H1 (cell line): Measurements from ENCODE around the gene TRPM1. TPM values are rescaled to one million over a fixed set of nuclear protein-coding genes. Genes with fewer than 3 reads are reported as not detected.

Experiments used
- CTCF ChIA-PET: fragments of 300-600 bp; sonication (Branson Sonifier 250); formaldehyde crosslinking; loops from one replicate; lab custom pipeline; 2021; ENCODE audit not compliant: partially characterized antibody; lab: Charles Lee
- POLR2A ChIA-PET: fragments of 300-600 bp; sonication (Branson Sonifier 250); formaldehyde crosslinking; loops from one replicate; lab custom pipeline; 2021; ENCODE audit warnings: inconsistent platforms; ENCODE audit not compliant: partially characterized antibody; lab: Charles Lee
- DNase-seq, 2 experiments: peaks; one replicate each; pipeline versions ENCODE4 v3.0.0 to v3.0.0-alpha.2; 2010 to 2022; ENCODE audit warnings: low spot score in 2 of 2, low read depth in 1 of 2, mixed read lengths in 1 of 2
- FAIRE-seq: peaks from 2 replicates; lab custom pipeline; 2011; peaks lifted over from hg19 to GRCh38; lab: Jason Lieb, UNC
- H2AFZ ChIP-seq: 2 replicates; pipeline ENCODE4 v1.8.1; 2012; ENCODE audit warnings: low read length, inconsistent platforms
- H2AK5ac ChIP-seq: 2 replicates; pipeline ENCODE4 v1.6.1; 2013; ENCODE audit warnings: low read depth, low read length
- H2BK120ac ChIP-seq: replicated peaks from 2 replicates; pipeline ENCODE3; 2013; ENCODE audit warnings: low read depth, low read length, inconsistent platforms
- H2BK12ac ChIP-seq: 2 replicates; pipeline ENCODE4 v1.6.1; 2013; ENCODE audit warnings: low read depth, low read length
- H2BK15ac ChIP-seq: 2 replicates; pipeline ENCODE4 v1.6.1; 2013; ENCODE audit warnings: low read length
- H2BK20ac ChIP-seq: 2 replicates; pipeline ENCODE4 v1.6.1; 2013; ENCODE audit warnings: low read length
- H2BK5ac ChIP-seq: 2 replicates; pipeline ENCODE4 v1.6.1; 2013; ENCODE audit warnings: low read depth, low read length
- H3K14ac ChIP-seq: 2 replicates; pipeline ENCODE4 v1.6.1; 2013; ENCODE audit warnings: inconsistent platforms; ENCODE audit not compliant: insufficient read length
- H3K18ac ChIP-seq: 2 replicates; pipeline ENCODE4 v1.6.1; 2013; ENCODE audit warnings: low read length; ENCODE audit errors: extremely low read depth
- H3K23ac ChIP-seq: 2 replicates; pipeline ENCODE4 v1.6.1; 2013; ENCODE audit warnings: inconsistent platforms; ENCODE audit not compliant: insufficient read length
- H3K23me2 ChIP-seq: 2 replicates; pipeline ENCODE4 v1.6.1; 2013; ENCODE audit warnings: low read depth, low read length
- H3K27ac ChIP-seq: 2 replicates; pipeline ENCODE4 v1.6.1; 2011; ENCODE audit warnings: low read depth, low read length, inconsistent platforms
- H3K27me3 ChIP-seq, 4 experiments: replicated peaks in 1 of 4; 1 replicate in 1 of 4; 2 replicates in 3 of 4; pipeline versions ENCODE4 v1.6.1 to v1.8.1; 2011 to 2013; ENCODE audit warnings: low read length in 3 of 4, mild to moderate bottlenecking in 3 of 4, inconsistent platforms in 2 of 4, mixed read lengths in 2 of 4, moderate library complexity in 1 of 4; ENCODE audit not compliant: control insufficient read depth in 3 of 4, insufficient read depth in 3 of 4; ENCODE audit errors: extremely low read depth in 1 of 4
- H3K36me3 ChIP-seq, 4 experiments: 2 replicates each; pipeline versions ENCODE4 v1.6.1 to v1.8.1; 2011 to 2013; ENCODE audit warnings: mild to moderate bottlenecking in 4 of 4, low read length in 3 of 4, moderate library complexity in 2 of 4, control low read depth in 1 of 4, inconsistent platforms in 1 of 4; ENCODE audit not compliant: insufficient read depth in 4 of 4, control insufficient read depth in 2 of 4
- H3K4ac ChIP-seq: replicated peaks from 2 replicates; pipeline ENCODE3; 2013; ENCODE audit warnings: low read length, low read depth, mixed read lengths, inconsistent platforms; ENCODE audit not compliant: insufficient read length
- H3K4me1 ChIP-seq, 4 experiments: replicated peaks in 1 of 4; 1 replicate in 1 of 4; 2 replicates in 3 of 4; pipeline versions ENCODE4 v1.6.1 to v1.8.1; 2011 to 2013; ENCODE audit warnings: low read length in 3 of 4, inconsistent platforms in 2 of 4, mixed read lengths in 1 of 4; ENCODE audit not compliant: insufficient read depth in 4 of 4, control insufficient read depth in 3 of 4
- H3K4me2 ChIP-seq, 2 experiments: 2 replicates each; pipeline versions ENCODE4 v1.6.1 to v1.8.1; 2011 to 2013; ENCODE audit warnings: low read depth in 2 of 2, low read length in 2 of 2, control low read depth in 1 of 2, inconsistent platforms in 1 of 2, mild to moderate bottlenecking in 1 of 2; ENCODE audit not compliant: insufficient read depth in 1 of 2
- H3K4me3 ChIP-seq, 4 experiments: fragments of 200-600, 300-600 bp in 1 of 4; sonication (generic), shearing (Covaris generic), sonication (Bioruptor Twin) in 1 of 4; 2 replicates each; pipeline versions ENCODE4 v1.5.1 to v1.8.1; 2011 to 2016; ENCODE audit warnings: low read length in 4 of 4, low read depth in 3 of 4, control low read depth in 2 of 4, inconsistent platforms in 2 of 4, mild to moderate bottlenecking in 2 of 4, mixed read lengths in 1 of 4, moderate library complexity in 1 of 4; ENCODE audit not compliant: insufficient read depth in 2 of 4; ENCODE audit errors: extremely low read depth in 1 of 4
- H3K56ac ChIP-seq: replicated peaks from 2 replicates; pipeline ENCODE3; 2013; ENCODE audit warnings: low read depth, mild to moderate bottlenecking, mixed read lengths, low read length, inconsistent platforms; ENCODE audit not compliant: insufficient read length
- H3K79me1 ChIP-seq: 2 replicates; pipeline ENCODE4 v1.6.1; 2013; ENCODE audit warnings: low read depth, low read length, control low read depth
- H3K79me2 ChIP-seq, 2 experiments: 2 replicates each; pipeline versions ENCODE4 v1.6.1 to v1.8.1; 2012 to 2013; ENCODE audit warnings: low read length in 2 of 2, mild to moderate bottlenecking in 2 of 2, inconsistent platforms in 1 of 2; ENCODE audit not compliant: insufficient read depth in 2 of 2, control insufficient read depth in 1 of 2
- H3K9ac ChIP-seq, 4 experiments: replicated peaks in 1 of 4; 1 replicate in 1 of 4; 2 replicates in 3 of 4; pipeline versions ENCODE4 v1.6.1 to v1.8.1; 2011 to 2013; ENCODE audit warnings: low read depth in 3 of 4, low read length in 3 of 4, control low read depth in 2 of 4, mild to moderate bottlenecking in 2 of 4, moderate library complexity in 2 of 4, inconsistent platforms in 1 of 4; ENCODE audit errors: extremely low read depth in 1 of 4
- H3K9me3 ChIP-seq, 2 experiments: 2 replicates each; pipeline versions ENCODE4 v1.6.1 to v1.8.1; 2012 to 2013; ENCODE audit warnings: mild to moderate bottlenecking in 2 of 2, moderate library complexity in 2 of 2, control low read depth in 1 of 2, inconsistent platforms in 1 of 2, low read depth in 1 of 2, low read length in 1 of 2, mixed read lengths in 1 of 2; ENCODE audit not compliant: insufficient read depth in 2 of 2
- H4K20me1 ChIP-seq, 2 experiments: replicated peaks in 1 of 2; 2 replicates each; pipeline versions ENCODE3 to v1.8.1; 2011 to 2013; ENCODE audit warnings: inconsistent platforms in 2 of 2, low read length in 2 of 2, mild to moderate bottlenecking in 1 of 2; ENCODE audit not compliant: insufficient read depth in 2 of 2, control insufficient read depth in 1 of 2
- H4K5ac ChIP-seq: 2 replicates; pipeline ENCODE4 v1.6.1; 2013; ENCODE audit warnings: low read length, low read depth, mixed read lengths, inconsistent platforms; ENCODE audit not compliant: insufficient read length
- H4K8ac ChIP-seq: 2 replicates; pipeline ENCODE4 v1.8.0; 2013; ENCODE audit warnings: mild to moderate bottlenecking, moderate library complexity, low read length, inconsistent platforms; ENCODE audit not compliant: insufficient read depth; ENCODE audit errors: extremely low read depth
- H4K91ac ChIP-seq: replicated peaks from 2 replicates; pipeline ENCODE3; 2013; ENCODE audit warnings: low read length, mixed read lengths, inconsistent platforms; ENCODE audit not compliant: insufficient read length
- BCL11A ChIP-seq, 2 experiments: IDR thresholded peaks; one replicate each; pipeline ENCODE4 v1.6.1; 2011; ENCODE audit warnings: low read depth in 2 of 2, low read length in 2 of 2, mild to moderate bottlenecking in 2 of 2
- CTBP2 ChIP-seq: IDR thresholded peaks from 2 replicates; pipeline ENCODE4 v1.7.0; 2011; ENCODE audit warnings: borderline replicate concordance, mild to moderate bottlenecking, moderate library complexity, mixed read lengths, low read length; ENCODE audit not compliant: insufficient read depth, insufficient read length
- EGR1 ChIP-seq: IDR thresholded peaks from 2 replicates; pipeline ENCODE4 v1.6.1; 2011; ENCODE audit warnings: low read depth, low read length, borderline replicate concordance
- EP300 ChIP-seq, 2 experiments: IDR thresholded peaks; 1 replicate in 1 of 2; 2 replicates in 1 of 2; pipeline ENCODE4 v1.6.1; 2011 to 2012; ENCODE audit warnings: low read depth in 2 of 2, low read length in 2 of 2, mild to moderate bottlenecking in 2 of 2, borderline replicate concordance in 1 of 2, inconsistent platforms in 1 of 2, moderate library complexity in 1 of 2
- FOSL1 ChIP-seq: IDR thresholded peaks from 2 replicates; pipeline ENCODE4 v1.6.1; 2011; ENCODE audit warnings: mild to moderate bottlenecking, low read depth, low read length, moderate library complexity; ENCODE audit not compliant: insufficient read depth
- GTF2F1 ChIP-seq: IDR thresholded peaks from 2 replicates; pipeline ENCODE4 v1.6.1; 2012; ENCODE audit warnings: low read depth, low read length, improper control_type of control experiment, borderline replicate concordance
- HDAC2 ChIP-seq, 2 experiments: fragments of 300-600 bp in 1 of 2; sonication (generic) in 1 of 2; IDR thresholded peaks; 2 replicates each; pipeline ENCODE4 v1.6.1; 2011 to 2012; ENCODE audit warnings: low read depth in 2 of 2, low read length in 2 of 2, mild to moderate bottlenecking in 2 of 2, moderate library complexity in 2 of 2, borderline replicate concordance in 1 of 2, inconsistent platforms in 1 of 2
- POLR2A ChIP-seq, 2 experiments: IDR thresholded peaks; 1 replicate in 1 of 2; 2 replicates in 1 of 2; pipeline ENCODE4 v1.6.1; 2011; ENCODE audit warnings: low read depth in 2 of 2, low read length in 2 of 2, mild to moderate bottlenecking in 2 of 2; ENCODE audit errors: control extremely low read depth in 1 of 2
- TAF7 ChIP-seq: optimal IDR thresholded peaks from 2 replicates; pipeline ENCODE3; 2011; ENCODE audit warnings: low read depth, mild to moderate bottlenecking, inconsistent platforms, low read length, moderate library complexity, borderline replicate concordance
- YY1 ChIP-seq: IDR thresholded peaks from 2 replicates; pipeline ENCODE4 v1.6.1; 2011; ENCODE audit warnings: low read depth, mild to moderate bottlenecking, low read length
- ZNF274 ChIP-seq: IDR thresholded peaks from 2 replicates; pipeline ENCODE4 v1.7.0; 2012; ENCODE audit warnings: low read length, borderline replicate concordance; ENCODE audit errors: extremely low read depth
- WGBS, 2 experiments: shearing (Covaris generic) in 1 of 2; methylation state at CpG; one replicate each; pipeline versions ENCODE4 v1.1.6 to v1.1.7; 2013 to 2015; ENCODE audit warnings: low lambda C conversion rate in 2 of 2, mixed read lengths in 2 of 2, inconsistent platforms in 1 of 2, low coverage in 1 of 2, missing lambda C conversion rate in 1 of 2; ENCODE audit not compliant: insufficient replicate concordance in 2 of 2, insufficient coverage in 1 of 2, insufficient read length in 1 of 2; ENCODE audit errors: extremely low coverage in 1 of 2, missing lambda C conversion rate in 1 of 2; 5-methylcytosine and 5-hydroxymethylcytosine counted together
- polyA plus RNA-seq, 7 experiments: library from polyadenylated mRNA; depleted of rRNA in 3 of 7; stranded (reverse) in 5 of 7; unstranded in 2 of 7; fragments of >200 nt in 5 of 7; fragments of 200-250 nt in 2 of 7; gene quantifications; 1 replicate in 5 of 7; 2 replicates in 1 of 7; 4 replicates in 1 of 7; pipeline versions ENCODE4 v1.2.1 to v1.2.3, GENCODE V29; 2011 to 2013; ENCODE audit warnings: missing spikeins in 2 of 7, mixed read lengths in 2 of 7
- total RNA-seq: library from RNA; stranded (reverse); fragmentation: NEBNext Ultra II Directional; extraction: Animal tissue kit (Norgen Biotek cat#: 25700); gene quantifications from 2 replicates; pipeline ENCODE4 v1.2.1, GENCODE V29; 2021
- TF ChIP-seq, protein P1 (sequence below): IDR thresholded peaks from 2 replicates; pipeline ENCODE4 v1.6.1; 2012; ENCODE audit warnings: inconsistent platforms

TRPM1 gene
- total and polyA plus RNA-seq, 2 of the 8 experiments (the other 6 are each of a cell fraction or from before 2014, with no cell fraction given): 0.05 TPM; not detected in 1

DNA sequence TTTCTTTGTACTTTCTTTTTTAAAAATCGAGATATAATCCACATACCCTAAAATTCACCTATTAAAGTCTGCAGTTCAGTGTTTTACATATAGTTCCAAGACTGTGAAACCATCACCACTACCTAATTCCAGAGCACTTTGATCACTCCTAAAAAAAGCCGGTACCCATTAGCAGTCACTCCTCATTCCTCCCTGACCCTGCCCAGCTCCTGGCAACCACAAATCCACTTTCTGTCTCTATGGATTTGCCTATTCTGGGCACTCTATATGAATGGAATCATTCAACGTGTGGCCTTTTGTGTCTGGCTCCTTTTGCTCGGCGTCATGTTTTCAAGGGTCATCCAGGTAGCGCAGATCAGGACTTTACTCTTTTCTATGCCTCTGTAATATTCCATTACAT lies 17.3 kb downstream of the TRPM1 start:
- no peak for FAIRE-seq
- H2BK12ac ChIP-seq: no peak overlapping the region
- no peak overlapping the region for H3K18ac ChIP-seq
- H3K14ac ChIP-seq: no peak overlapping the region
- WGBS, 2 experiments: 92% methylated on average over 6 of the region's 6 CpGs; no CpG with 5 or more reads in 1 of the 2 experiments
- no peaks in the 10 kb centered on the region for H3K79me1 ChIP-seq
- H3K23me2 ChIP-seq: no peaks in the 10 kb centered on the region
- peaks cover 3 to 16% (median 10%) of the 10 kb centered on the region in 4 experiments for H3K4me1 ChIP-seq
- no peak overlapping the region for H3K4me2 ChIP-seq
- peaks cover 0 to 2% (median 0%) of the 10 kb centered on the region in 4 experiments; a peak in 1 of 7 replicates for H3K27me3 ChIP-seq
- no peak overlapping the region for H3K27ac ChIP-seq
- H3K23ac ChIP-seq: no peak overlapping the region
- H3K36me3 ChIP-seq: no peaks in the 10 kb centered on the region
- no peaks in the 10 kb centered on the region for H3K79me2 ChIP-seq
- no peak overlapping the region for H4K8ac ChIP-seq
- H3K9me3 ChIP-seq: no peaks in the 10 kb centered on the region
- H3K9ac ChIP-seq: no peak overlapping the region
- H2BK5ac ChIP-seq: no peak overlapping the region
- no peak overlapping the region for H2BK120ac ChIP-seq
- CTCF ChIA-PET: interaction anchor here (0.6 to 2.5 kb wide), 4 partner anchors 44 to 141 kb away, joined by 3 to 11 read pairs (median 4); no protein-coding TSS in a partner anchor
- no peak overlapping the region for H2BK15ac ChIP-seq
- no peak overlapping the region for H2AK5ac ChIP-seq
- no peak overlapping the region for H2AFZ ChIP-seq
- no peak overlapping the region for H3K4ac ChIP-seq
- H4K20me1 ChIP-seq: no peaks in the 10 kb centered on the region
- no peak overlapping the region for H3K56ac ChIP-seq
- no peak overlapping the region for H4K5ac ChIP-seq
- no peak overlapping the region for H3K4me3 ChIP-seq
- H4K91ac ChIP-seq: no peak overlapping the region
- POLR2A ChIA-PET: no interaction called here
- no peak overlapping the region for H2BK20ac ChIP-seq
- no peak for DNase-seq
- TF ChIP-seq TAF7 (no peak), EP300 (IDR thresholded peaks at IDR 0.05; ENCODE audit: borderline replicate concordance in 1 of 2, low read depth in 2 of 2, low read length in 2 of 2) (no peak), FOSL1 (no peak), CTBP2 (no peak), YY1 (no peak), HDAC2 (IDR thresholded peaks at IDR 0.05; ENCODE audit: borderline replicate concordance in 1 of 2, low read depth in 2 of 2, low read length in 2 of 2) (no peak), BCL11A (IDR thresholded peaks at IDR 0.05; ENCODE audit: low read depth in 2 of 2, low read length in 2 of 2) (no peak), EGR1 (no peak), POLR2A (IDR thresholded peaks at IDR 0.05; ENCODE audit: control extremely low read depth in 1 of 2, low read depth in 2 of 2, low read length in 2 of 2) (no peak), GTF2F1 (no peak), ZNF274 (no peak)
- TF ChIP-seq, protein P1, sequence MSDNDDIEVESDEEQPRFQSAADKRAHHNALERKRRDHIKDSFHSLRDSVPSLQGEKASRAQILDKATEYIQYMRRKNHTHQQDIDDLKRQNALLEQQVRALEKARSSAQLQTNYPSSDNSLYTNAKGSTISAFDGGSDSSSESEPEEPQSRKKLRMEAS: no peak
